WTC11 (cell line): Measurements from ENCODE around the gene NECTIN2. TPM values are rescaled to one million over a fixed set of nuclear protein-coding genes. Genes with fewer than 3 reads are reported as not detected.

Experiments used
- ATAC-seq: fragments of 200-7000 bp; cut with Tn5 transposase; 2 replicates; pipeline ENCODE4 v1.10.0; 2021; ENCODE audit warnings: mild to moderate bottlenecking, moderate library complexity
- CTCF ChIA-PET: fragments of 300-600 bp; sonication (Branson Sonifier 250); formaldehyde crosslinking; loops from one replicate; lab custom pipeline; 2021; ENCODE audit warnings: antibody characterized with exemption; lab: Charles Lee
- POLR2A ChIA-PET: fragments of 350-600 bp; sonication (Branson Sonifier 250); formaldehyde crosslinking; loops from one replicate; lab custom pipeline; 2021; ENCODE audit warnings: antibody characterized with exemption; lab: Charles Lee
- DNase-seq: peaks from one replicate; pipeline ENCODE4 v3.0.0; 2021; ENCODE audit warnings: low spot score
- H3K27ac Mint-ChIP-seq: 2 replicates; pipeline ENCODE4 v1.8.0; 2021; ENCODE audit warnings: mixed read lengths
- H3K27me3 Mint-ChIP-seq: 2 replicates; pipeline ENCODE4 v1.8.0; 2021; ENCODE audit warnings: low read depth, mild to moderate bottlenecking, moderate library complexity, mixed read lengths
- H3K36me3 Mint-ChIP-seq: 2 replicates; pipeline ENCODE4 v1.8.0; 2021; ENCODE audit warnings: mixed read lengths
- H3K4me1 Mint-ChIP-seq: 2 replicates; pipeline ENCODE4 v1.8.0; 2022; ENCODE audit warnings: mixed read lengths
- H3K4me3 Mint-ChIP-seq: 2 replicates; pipeline ENCODE4 v1.8.0; 2021; ENCODE audit warnings: mild to moderate bottlenecking, moderate library complexity, mixed read lengths
- H3K9me3 Mint-ChIP-seq: 2 replicates; pipeline ENCODE4 v1.8.0; 2021; ENCODE audit warnings: mixed read lengths
- AR ChIP-seq: fragments of 250-450 bp; sonication (Bioruptor Pico); IDR thresholded peaks from 2 replicates; pipeline ENCODE4 v1.9.0; 2021; ENCODE audit warnings: mild to moderate bottlenecking
- CDX4 ChIP-seq: fragments of 250-450 bp; sonication (Bioruptor Pico); IDR thresholded peaks from 2 replicates; pipeline ENCODE4 v1.9.0; 2021; ENCODE audit warnings: moderate library complexity, mild to moderate bottlenecking, inconsistent platforms, borderline replicate concordance
- CREB1 ChIP-seq: sonication (generic); formaldehyde crosslinking; IDR thresholded peaks from 2 replicates; pipeline ENCODE4 v1.8.0; 2023; ENCODE audit warnings: mild to moderate bottlenecking, missing genetic modification reagents
- CTCF ChIP-seq: fragments of 200-600 bp; IDR thresholded peaks from 2 replicates; pipeline ENCODE4 v1.8.0; 2022; ENCODE audit warnings: antibody characterized with exemption
- E2F5 ChIP-seq: sonication (generic); formaldehyde crosslinking; IDR thresholded peaks from 2 replicates; pipeline ENCODE4 v1.8.1; 2022; ENCODE audit warnings: mild to moderate bottlenecking, moderate library complexity, missing genetic modification reagents
- ESRRA ChIP-seq: sonication (generic); formaldehyde crosslinking; IDR thresholded peaks from 2 replicates; pipeline ENCODE4 v1.8.1; 2022; ENCODE audit warnings: mild to moderate bottlenecking, missing genetic modification reagents, borderline replicate concordance
- GRHL2 ChIP-seq: fragments of 250-450 bp; sonication (Bioruptor Pico); IDR thresholded peaks from 2 replicates; pipeline ENCODE4 v1.8.0; 2022; ENCODE audit warnings: mild to moderate bottlenecking, moderate library complexity; ENCODE audit not compliant: insufficient replicate concordance, severe bottlenecking
- GTF2I ChIP-seq: fragments of 250-450 bp; sonication (Bioruptor Pico); conservative IDR thresholded peaks from 2 replicates; pipeline ENCODE4 v1.4.0; 2021; ENCODE audit warnings: mild to moderate bottlenecking
- IRF2 ChIP-seq: sonication (generic); formaldehyde crosslinking; IDR thresholded peaks from 2 replicates; pipeline ENCODE4 v1.8.0; 2022; ENCODE audit warnings: low read depth, missing genetic modification reagents, borderline replicate concordance
- MAX ChIP-seq: sonication (generic); formaldehyde crosslinking; IDR thresholded peaks from 2 replicates; pipeline ENCODE4 v1.8.0; 2022; ENCODE audit warnings: mild to moderate bottlenecking, missing genetic modification reagents
- MXD4 ChIP-seq: fragments of 250-450 bp; sonication (Bioruptor Pico); IDR thresholded peaks from 2 replicates; pipeline ENCODE4 v1.8.0; 2021; ENCODE audit warnings: mild to moderate bottlenecking, moderate library complexity, borderline replicate concordance
- NFATC4 ChIP-seq: fragments of 250-450 bp; sonication (Bioruptor Pico); IDR thresholded peaks from 2 replicates; pipeline ENCODE4 v1.9.0; 2021; ENCODE audit warnings: mild to moderate bottlenecking
- NFYB ChIP-seq: sonication (generic); formaldehyde crosslinking; conservative IDR thresholded peaks from 2 replicates; pipeline ENCODE4 v1.8.0; 2022; ENCODE audit warnings: low read depth, missing genetic modification reagents
- NR1H2 ChIP-seq: sonication (generic); formaldehyde crosslinking; IDR thresholded peaks from 2 replicates; pipeline ENCODE4 v1.9.0; 2021; ENCODE audit warnings: mild to moderate bottlenecking, moderate library complexity, missing genetic modification reagents
- PREB ChIP-seq: sonication (generic); formaldehyde crosslinking; IDR thresholded peaks from 2 replicates; pipeline ENCODE4 v1.8.1; 2022; ENCODE audit warnings: mild to moderate bottlenecking, missing genetic modification reagents, moderate library complexity, borderline replicate concordance
- PRRX2 ChIP-seq: fragments of 250-450 bp; sonication (Bioruptor Pico); IDR thresholded peaks from 2 replicates; pipeline ENCODE4 v1.8.0; 2021; ENCODE audit warnings: mild to moderate bottlenecking
- SMAD4 ChIP-seq: sonication (generic); formaldehyde crosslinking; IDR thresholded peaks from 2 replicates; pipeline ENCODE4 v1.8.0; 2022; ENCODE audit warnings: mild to moderate bottlenecking, missing genetic modification reagents
- SOX15 ChIP-seq: fragments of 250-450 bp; sonication (Bioruptor Pico); IDR thresholded peaks from 2 replicates; pipeline ENCODE4 v1.9.0; 2021; ENCODE audit warnings: mild to moderate bottlenecking
- TEAD1 ChIP-seq: sonication (generic); formaldehyde crosslinking; IDR thresholded peaks from 2 replicates; pipeline ENCODE4 v1.8.0; 2022; ENCODE audit warnings: mild to moderate bottlenecking, missing genetic modification reagents
- ZNF121 ChIP-seq: sonication (generic); formaldehyde crosslinking; IDR thresholded peaks from 2 replicates; pipeline ENCODE4 v1.8.0; 2023; ENCODE audit warnings: missing genetic modification reagents
- ZNF263 ChIP-seq: sonication (generic); formaldehyde crosslinking; IDR thresholded peaks from 2 replicates; pipeline ENCODE4 v1.8.1; 2022; ENCODE audit warnings: low read depth, mild to moderate bottlenecking, moderate library complexity, missing genetic modification reagents
- ZNF281 ChIP-seq: sonication (generic); formaldehyde crosslinking; IDR thresholded peaks from 2 replicates; pipeline ENCODE4 v1.8.0; 2023; ENCODE audit warnings: mild to moderate bottlenecking, missing genetic modification reagents
- total RNA-seq: library from RNA; stranded (reverse); gene quantifications from 3 replicates; pipeline ENCODE4 v1.2.3, GENCODE V29; 2021

NECTIN2 gene
- total RNA-seq, 1 experiment from 2014 or later: 170 TPM

GRCh38 chr19:44903602-44904425 lies 57.7 kb downstream of the NECTIN2 start (continued):
- TF ChIP-seq MAX (0 out of 2 replicates have a peak, but pooled peaks have one; percentile 39), PREB (no peak)
- TF ChIP-seq, all 79 proteins: peak for 9

- DNase-seq (peak; percentile 67), ATAC-seq (0 out of 2 replicates have a peak, but pooled peaks have one; percentile 1)
- Mint-ChIP-seq H3K4me3 (peak overlapping the region; percentile 99), H3K9me3 (no peaks in the 10 kb centered on the region), H3K27ac (peak overlapping the region; percentile 88), H3K36me3 (peaks cover 39% of the 10 kb centered on the region), H3K4me1 (peaks cover 21% of the 10 kb centered on the region), H3K27me3 (no peaks in the 10 kb centered on the region)
- ChIA-PET CTCF (interaction anchor here (0.6 to 4.7 kb wide), 28 partner anchors 8 to 334 kb away, joined by 3 to 54 read pairs (median 4); partner anchors contain the start of genes APOC1, APOC2, CLPTM1 and PPP1R37), POLR2A (interaction anchor here (0.6 to 2.9 kb wide), 7 partner anchors 11 to 274 kb away, joined by 3 to 17 read pairs (median 8); partner anchors contain the start of genes APOC1, BLOC1S3, NECTIN2 and RELB)
- no peak for TF ChIP-seq SMAD4
- 0 out of 2 replicates have a peak, but pooled peaks have one; percentile 27 for TF ChIP-seq ESRRA (CRISPR knock-in tag)
- TF ChIP-seq MXD4 (CRISPR knock-in tag): no peak
- peak; percentile 71; the same call in 1 of the 2 replicates for TF ChIP-seq NFATC4
- no peak for TF ChIP-seq TEAD1 (CRISPR knock-in tag)
- no peak for TF ChIP-seq NR1H2 (CRISPR knock-in tag)
- TF ChIP-seq E2F5 (CRISPR knock-in tag): no peak
- no peak for TF ChIP-seq GTF2I (CRISPR knock-in tag)
- TF ChIP-seq ZNF121 (CRISPR knock-in tag): no peak
- no peak for TF ChIP-seq ZNF281 (CRISPR knock-in tag)
- TF ChIP-seq IRF2 (CRISPR knock-in tag): no peak
- TF ChIP-seq CREB1 (CRISPR knock-in tag): no peak
- TF ChIP-seq CDX4 (CRISPR knock-in tag): no peak
- TF ChIP-seq NFYB (CRISPR knock-in tag): no peak
- no peak for TF ChIP-seq PRRX2 (CRISPR knock-in tag)
- no peak for TF ChIP-seq ZNF263 (CRISPR knock-in tag)
- no peak for TF ChIP-seq SOX15 (CRISPR knock-in tag)
- 0 out of 2 replicates have a peak, but pooled peaks have one; percentile 55 for TF ChIP-seq AR (CRISPR knock-in tag)
- TF ChIP-seq GRHL2: no peak
- TF ChIP-seq CTCF: no peak
These were observed 58.4 kb downstream of the NECTIN2 start for GRCh38 chr19:44904426-44904994.
